Germinal center (tissue), 1 donor: ENCODE data around the gene CTAG1B.
"Not testable (repeated sequence)": the region's sequence is repeated elsewhere in the genome, so short reads cannot be mapped to it uniquely, and the experiment has no call there.

Experiments
- DNase-seq: peaks from one replicate; pipeline ENCODE4 v3.0.0; 2012; ENCODE audit warnings: mixed read lengths, low spot score

The CTAG1B gene

GRCh38 chrX:154619182-154619581 is at the start of gene CTAG1B:
Gene CTAG1B (minus strand): TSS chrX:154619282. CDS start chrX:154619218, 64 bp downstream.
- DNase-seq: not testable (repeated sequence)

- no peak for DNase-seq
Observed at GRCh38 chrX:154661899-154662298, 42.8 kb upstream of the CTAG1B start.

GRCh38 chrX:154661170-154661569 is 42.1 kb upstream of the CTAG1B start:
- DNase-seq: no peak

GRCh38 chrX:154660541-154660940 is 41.5 kb upstream of the CTAG1B start:
- DNase-seq: no peak

GRCh38 chrX:154658957-154659356 is 39.9 kb upstream of the CTAG1B start:
- DNase-seq: no peak

GRCh38 chrX:154658187-154658586 is 39.1 kb upstream of the CTAG1B start:
- DNase-seq: no peak

- DNase-seq: no peak
Observed at GRCh38 chrX:154657226-154657805, 38.2 kb upstream of the CTAG1B start.

GRCh38 chrX:154655786-154656185 is 36.7 kb upstream of the CTAG1B start:
- no peak for DNase-seq

- no peak for DNase-seq
Observed at GRCh38 chrX:154655346-154655745, 36.3 kb upstream of the CTAG1B start.

- no peak for DNase-seq
Observed at GRCh38 chrX:154654925-154655324, 35.8 kb upstream of the CTAG1B start.

GRCh38 chrX:154654372-154654771 is 35.3 kb upstream of the CTAG1B start:
- DNase-seq: no peak

GRCh38 chrX:154653413-154653812 is 34.3 kb upstream of the CTAG1B start, which contains the start of gene CTAG2:
Gene CTAG2 (minus strand): TSS chrX:154653579. CDS start chrX:154653515, 64 bp downstream.
- DNase-seq: not testable (repeated sequence)

- no peak for DNase-seq
Observed at GRCh38 chrX:154653048-154653401, 33.9 kb upstream of the CTAG1B start.

- no peak for DNase-seq
Observed at GRCh38 chrX:154652311-154653047, 33.4 kb upstream of the CTAG1B start.

- no peak for DNase-seq
Observed at GRCh38 chrX:154650221-154650510, 31.1 kb upstream of the CTAG1B start.

GRCh38 chrX:154649503-154650220 is 30.6 kb upstream of the CTAG1B start:
- no peak for DNase-seq

- no peak for DNase-seq
Observed at GRCh38 chrX:154648931-154649330, 29.8 kb upstream of the CTAG1B start.

- not testable (repeated sequence) for DNase-seq
Observed at GRCh38 chrX:154645745-154646378, 26.8 kb upstream of the CTAG1B start.

- not testable (repeated sequence) for DNase-seq
Observed at GRCh38 chrX:154643708-154644107, 24.6 kb upstream of the CTAG1B start.

GRCh38 chrX:154641740-154642139 is 22.7 kb upstream of the CTAG1B start:
- not testable (repeated sequence) for DNase-seq

- DNase-seq: not testable (repeated sequence)
Observed at GRCh38 chrX:154633661-154634060, 14.6 kb upstream of the CTAG1B start.

GRCh38 chrX:154630949-154631348 is 11.9 kb upstream of the CTAG1B start:
- not testable (repeated sequence) for DNase-seq

GRCh38 chrX:154628960-154629359 is 9.9 kb upstream of the CTAG1B start:
- not testable (repeated sequence) for DNase-seq
